Kidney capillary endothelial cell (primary cell): ENCODE measurements around the gene GNAT2.

Source experiments
- DNase-seq: peaks from one replicate; pipeline ENCODE4 v3.0.0-alpha.2; 2018; ENCODE audit warnings: low spot score

The GNAT2 gene

DNA sequence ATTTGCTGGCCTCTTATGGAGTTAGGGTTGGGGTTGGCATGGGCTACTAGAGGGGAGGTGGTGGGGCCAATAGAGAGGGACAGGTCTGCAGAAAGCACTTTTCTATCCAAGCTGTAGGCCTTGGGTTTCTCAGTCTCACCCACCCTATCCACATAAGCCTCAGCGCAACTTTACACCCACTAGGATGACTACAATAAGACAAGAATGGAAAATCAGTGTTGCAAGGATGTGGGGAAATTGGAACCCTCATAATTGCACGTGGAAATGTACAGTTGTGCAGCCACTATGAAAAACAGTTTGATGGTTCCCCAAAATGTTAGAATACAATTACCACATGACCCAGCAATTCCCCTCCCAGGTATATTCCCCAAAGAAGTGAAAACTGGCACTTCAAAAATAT is 22.4 kb upstream of the GNAT2 start:
- DNase-seq: no peak

DNA sequence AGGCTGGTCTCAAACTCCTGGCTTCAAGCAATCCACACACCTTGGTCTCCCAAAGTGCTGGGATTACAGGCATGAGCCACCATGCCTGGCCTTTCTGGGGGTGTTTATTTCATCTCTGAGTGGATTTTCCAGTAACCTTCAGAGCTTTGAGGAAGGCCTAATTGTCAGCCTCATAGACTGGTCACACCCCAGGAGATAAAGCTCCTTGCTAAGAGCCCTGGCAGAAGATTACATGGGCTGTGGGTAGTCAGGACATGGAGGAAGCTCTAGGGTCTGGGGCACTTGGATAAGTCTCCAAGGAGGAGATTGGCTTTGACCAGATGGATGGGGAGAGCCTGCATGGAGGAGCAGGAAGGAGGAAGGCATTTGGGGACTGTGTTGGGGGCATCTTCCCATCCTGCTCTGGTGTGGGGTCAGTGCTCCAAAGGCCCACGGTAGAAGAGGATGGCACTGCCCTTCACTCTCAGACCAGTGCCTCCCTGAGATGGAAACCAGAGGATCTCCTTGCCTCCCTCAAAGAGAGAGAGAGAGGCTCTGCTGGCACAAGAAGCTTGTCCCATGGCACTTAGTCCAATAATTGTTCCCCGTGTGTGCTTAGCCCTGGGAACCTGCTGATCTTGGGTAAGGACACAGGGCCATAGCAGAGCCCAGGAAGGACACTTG is 21.8 kb upstream of the GNAT2 start:
- no peak for DNase-seq

DNA sequence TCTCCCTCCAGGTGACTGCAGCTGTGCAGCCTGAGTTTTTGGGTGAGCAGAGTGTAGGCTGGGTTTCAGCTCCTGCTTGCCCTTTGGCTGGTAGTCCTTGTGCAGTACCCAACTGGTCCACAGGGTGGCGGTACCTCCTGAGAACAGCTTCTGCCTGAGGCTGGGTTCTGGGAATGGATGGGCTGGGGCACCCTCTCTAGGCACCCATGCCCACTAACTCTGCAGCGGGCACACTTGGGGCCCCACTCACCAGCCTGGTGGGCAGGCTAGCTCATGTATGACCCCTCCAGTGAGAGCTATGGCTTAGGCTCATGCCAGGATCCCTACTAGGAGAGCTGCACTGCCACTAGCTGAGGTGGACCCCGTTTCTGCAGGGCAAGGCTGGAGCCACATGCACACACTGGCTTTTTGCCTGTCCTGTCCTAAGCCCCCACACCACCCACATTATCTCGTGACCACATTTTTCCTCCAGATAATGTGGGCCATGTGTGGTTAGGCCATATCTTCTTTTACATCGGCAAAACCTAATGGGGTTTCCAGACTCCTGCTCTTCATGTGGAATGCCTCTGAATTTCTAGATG is 21.0 kb upstream of the GNAT2 start:
- peak; percentile 64 for DNase-seq

DNA sequence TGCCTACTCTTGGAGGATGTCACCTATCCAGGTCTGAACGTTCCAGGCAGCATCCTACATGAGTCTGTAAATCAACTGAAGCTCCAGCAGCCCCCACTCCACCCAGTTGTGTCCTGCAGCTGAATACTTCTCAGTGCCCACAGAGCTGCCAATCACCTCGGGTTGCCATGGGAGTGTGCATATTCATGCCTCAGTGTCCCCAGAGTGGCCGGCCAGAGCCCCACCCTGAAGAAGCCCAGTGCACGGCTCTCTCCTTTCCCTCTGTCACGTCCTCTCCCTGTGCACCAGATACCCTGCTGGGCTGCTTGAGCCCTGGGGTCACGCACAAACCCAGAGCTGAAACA is 20.4 kb upstream of the GNAT2 start:
- no peak for DNase-seq

DNA sequence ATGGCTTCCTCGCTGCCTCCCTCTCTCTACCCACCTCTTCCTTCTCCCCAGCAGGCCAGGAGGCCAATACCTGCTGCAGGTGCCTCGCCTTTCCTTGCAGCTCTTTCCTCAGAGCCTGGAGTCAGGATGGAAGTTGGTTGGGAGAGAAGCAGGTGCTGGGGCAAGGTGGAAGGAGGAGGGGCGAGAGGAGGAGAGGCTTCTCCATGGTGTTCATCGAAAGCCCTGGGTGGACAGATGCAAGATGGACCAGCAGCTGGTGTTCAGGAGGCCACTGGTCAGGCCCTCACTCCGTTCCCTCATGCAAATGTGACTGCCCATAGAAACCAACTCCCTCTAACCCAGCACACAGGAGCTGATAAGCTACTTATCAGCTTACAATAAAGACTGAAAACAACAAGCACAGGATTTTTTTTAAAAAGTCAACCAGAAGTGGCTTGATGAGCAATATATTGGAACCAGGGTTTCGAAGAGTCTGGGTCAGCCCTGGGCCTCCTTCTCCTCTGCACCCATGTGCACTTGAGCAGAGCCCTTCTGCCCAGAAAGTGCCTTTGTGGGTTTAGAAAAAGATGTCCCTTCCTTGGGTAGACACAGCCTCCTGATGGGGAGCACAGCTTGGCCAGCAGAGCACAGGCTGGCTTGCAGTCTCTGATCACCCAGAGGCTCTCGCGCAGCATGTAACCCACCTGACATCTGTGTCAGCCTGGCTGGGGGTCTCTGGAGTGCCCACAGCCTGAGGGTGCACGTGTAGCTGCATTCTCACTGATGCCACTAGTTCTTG is 19.8 kb upstream of the GNAT2 start:
- no peak for DNase-seq

DNA sequence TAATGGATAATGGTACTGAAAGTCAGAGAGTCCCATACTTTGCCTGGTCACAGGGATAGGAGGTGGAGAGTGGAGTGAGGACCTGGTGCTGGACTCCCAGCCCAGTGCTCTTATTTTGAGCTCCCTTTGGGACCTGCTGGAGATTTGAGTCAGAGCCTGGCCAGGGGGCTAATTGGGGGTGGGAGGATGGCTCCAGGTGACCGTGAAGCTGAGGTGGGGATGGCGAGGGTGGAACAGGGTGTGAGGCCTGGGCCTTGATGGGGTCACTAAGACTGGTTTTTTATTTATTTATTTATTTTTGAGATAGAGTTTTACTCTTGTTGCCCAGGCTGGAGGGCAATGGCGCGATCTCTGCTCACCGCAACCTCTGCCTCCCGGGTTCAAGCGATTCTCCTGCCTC is 18.0 kb upstream of the GNAT2 start:
- DNase-seq: no peak

DNA sequence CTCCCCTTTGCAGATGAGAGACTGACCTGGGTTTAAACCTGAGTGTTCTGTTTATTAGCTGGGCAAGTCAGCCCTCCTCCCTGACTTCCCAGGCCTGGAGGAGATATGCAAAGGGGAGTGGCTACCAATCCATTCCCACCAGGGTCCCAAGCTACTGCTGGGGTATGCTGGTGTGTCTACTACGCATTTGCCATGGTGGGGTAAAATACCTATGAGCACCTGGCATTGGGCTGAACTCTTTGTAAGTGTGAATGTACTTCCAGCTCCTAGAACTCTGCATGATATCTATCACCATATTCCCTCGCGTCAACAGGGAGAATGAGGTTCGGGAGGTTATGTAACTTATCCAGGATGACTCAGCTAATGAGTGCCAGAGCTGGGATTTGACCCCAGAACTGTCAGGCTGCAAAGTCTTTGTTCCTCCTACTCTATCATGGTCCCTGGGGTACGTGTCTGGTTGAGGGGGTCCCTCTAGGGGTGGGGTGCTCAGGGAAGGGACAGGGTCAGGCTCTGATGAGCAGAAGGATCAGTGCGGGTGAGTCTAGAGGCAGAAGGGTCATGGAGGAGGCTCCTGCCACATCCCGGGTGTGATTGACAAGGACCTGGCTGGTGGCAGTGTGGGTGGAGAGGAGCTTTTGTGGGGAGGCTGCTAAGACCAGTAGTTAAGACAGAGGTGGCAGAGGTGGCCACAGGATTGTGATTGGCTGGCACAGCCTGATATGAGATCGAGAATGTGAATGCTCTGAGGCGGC is 17.0 kb upstream of the GNAT2 start:
- no peak for DNase-seq

DNA sequence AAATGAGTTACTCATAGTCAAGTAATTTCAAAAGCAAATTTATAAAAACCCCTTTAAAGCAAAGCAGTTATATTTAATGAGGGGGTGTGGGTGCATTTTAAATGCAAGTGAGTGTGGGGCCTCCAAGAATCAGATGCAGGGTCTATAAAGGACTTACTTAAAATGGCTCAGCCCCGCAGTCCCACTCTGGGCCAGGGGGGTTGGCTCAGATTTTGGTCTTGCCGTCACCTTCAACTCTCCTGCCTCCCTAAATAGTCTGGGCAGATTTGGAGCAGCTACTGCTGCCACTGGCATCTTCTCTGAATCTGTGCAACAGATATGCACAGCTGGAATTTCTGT is 16.4 kb upstream of the GNAT2 start:
- DNase-seq: no peak

DNA sequence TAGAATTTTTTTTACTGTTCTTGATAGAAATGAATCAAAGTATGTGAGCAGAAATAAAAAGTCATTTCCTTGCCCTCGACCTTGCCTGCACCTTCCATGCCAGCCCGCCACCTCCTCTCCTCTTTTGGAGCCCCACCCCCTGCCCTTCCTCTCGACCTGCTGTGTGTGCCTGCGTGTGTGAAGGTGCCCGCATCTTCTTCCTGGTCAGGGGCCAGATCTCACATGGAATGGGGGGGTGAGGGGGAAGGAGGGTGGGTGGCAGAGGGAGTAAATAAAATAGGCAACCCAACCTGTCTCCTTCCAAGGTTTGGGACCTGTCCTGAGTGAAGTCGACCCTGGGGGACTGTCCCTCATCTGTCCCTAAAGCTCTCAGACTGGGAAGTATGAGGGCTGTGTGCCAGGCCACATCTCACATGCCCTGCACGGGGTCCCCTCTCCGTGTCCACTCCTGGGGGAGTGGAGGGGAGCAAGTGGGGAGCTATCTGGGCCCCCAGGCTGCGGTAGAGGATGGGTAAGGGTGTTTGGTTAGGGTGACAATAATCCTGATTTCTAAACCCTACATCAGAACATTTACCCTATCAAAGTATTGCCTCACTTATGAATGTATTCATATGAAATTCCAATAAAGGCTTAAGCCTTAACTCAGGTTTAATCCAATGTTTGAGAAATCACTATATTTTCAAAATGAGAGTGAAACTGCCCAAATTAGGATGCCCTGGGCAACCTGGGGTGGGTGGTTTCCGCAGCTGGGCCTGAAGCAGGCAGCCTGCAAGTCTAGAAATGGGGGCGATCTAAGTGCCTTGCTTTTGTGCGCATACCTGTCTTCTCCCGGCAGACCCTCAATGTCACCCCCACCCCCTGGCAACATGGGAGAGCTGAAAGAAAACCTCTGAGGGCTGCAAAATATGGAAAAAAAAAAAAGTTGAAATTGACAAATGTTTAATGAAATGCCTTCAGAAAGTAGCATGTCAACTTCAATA is 15.6 kb upstream of the GNAT2 start:
- no peak for DNase-seq

DNA sequence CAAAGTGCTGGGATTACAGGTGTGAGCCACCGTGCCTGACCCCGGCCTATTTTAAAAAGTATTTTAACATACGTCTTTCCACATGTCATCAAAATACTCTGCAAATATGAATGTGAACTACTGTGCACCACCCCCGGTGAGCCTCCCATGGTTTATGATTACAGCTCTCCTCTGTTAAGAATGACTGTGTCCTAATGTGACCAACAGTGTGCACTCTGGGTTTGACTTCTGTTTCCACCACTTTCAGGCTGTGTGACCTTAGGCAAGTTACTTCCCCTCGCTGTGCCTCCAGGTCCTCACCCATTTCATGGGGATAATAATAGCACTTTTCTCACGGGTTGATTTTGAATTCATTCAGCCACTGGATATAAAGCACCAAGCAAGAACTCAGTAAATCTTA is 14.9 kb upstream of the GNAT2 start:
- no peak for DNase-seq

DNA sequence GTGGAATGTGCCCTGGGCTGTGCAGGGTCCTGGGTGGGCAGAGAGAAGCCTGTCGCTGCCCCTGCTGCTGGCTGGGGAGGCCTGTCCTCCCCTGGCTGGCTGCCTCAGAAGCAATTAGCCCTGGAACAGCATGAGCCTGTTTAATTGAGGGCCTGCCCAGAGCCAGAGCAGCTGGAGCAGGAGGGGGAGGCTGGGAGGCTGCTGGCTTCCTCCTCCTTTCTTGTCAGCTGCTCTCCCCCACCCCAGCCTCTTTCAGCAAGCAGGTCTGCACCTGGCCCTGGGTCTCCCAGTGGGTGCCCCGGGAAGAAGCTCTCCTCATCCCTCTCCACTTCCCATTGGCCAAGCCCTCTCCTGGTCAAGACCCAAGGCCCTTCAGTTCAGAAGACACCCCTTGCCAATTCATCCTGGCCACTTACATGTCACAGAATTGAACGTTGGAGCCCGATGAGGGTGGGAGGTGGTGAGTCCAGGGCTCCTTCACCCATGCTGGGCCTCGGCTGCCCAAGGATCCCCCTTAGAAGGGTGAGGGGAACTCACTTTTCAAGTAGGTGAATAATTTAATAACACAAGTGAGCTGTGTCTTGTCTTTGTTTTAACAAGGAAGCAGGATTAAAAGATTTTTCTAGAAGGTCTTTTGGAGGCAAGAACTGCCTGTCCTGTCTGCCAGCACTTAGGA is 13.4 kb upstream of the GNAT2 start:
- DNase-seq: no peak

DNA sequence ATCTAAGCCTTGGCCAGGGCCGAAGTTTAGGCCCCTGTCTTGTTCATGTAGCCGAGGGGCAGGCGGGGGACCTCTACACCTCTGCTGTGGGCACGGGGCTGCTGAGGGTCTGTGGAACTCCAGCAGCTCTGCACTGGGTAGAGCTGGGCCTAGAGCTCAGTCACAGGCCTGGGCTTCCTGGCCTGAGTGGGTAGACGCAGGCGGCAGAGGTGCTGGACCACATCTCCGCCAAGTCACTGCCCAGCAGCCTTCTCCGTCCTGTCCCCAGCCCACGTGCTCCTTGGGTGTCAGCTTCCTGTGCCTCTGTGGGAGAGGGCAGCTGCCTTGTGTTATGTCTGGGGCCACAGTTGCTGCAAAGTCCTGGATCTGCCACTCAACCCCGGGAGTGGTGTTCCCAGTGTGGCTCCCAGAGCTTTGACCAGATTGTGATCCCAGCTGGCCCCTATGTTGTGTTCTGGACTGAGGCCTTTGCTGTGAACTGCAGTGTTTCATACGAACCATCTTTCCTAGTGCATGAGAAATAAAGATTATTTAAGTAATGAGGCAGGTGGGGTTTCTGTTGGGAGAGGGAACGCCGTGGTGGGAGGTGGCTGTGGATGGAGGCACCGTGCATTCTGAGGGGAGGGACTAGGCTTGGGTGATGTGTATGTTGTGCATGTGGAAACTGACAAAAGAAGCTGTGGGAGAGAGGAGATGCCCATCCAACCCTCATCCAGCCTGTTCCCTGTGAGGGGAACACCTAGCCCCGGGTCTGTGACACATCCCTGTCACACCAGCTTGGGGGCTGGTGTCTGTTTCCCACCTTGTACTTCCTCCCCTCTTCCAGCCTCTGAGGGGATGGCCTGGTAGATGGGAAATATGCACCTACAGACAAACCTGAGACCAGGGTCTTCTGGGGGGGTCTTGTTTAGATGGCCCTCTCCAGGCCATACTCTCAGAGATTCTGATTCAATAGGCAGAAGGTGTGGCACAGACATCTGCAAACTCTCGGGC is 12.4 kb upstream of the GNAT2 start:
- no peak for DNase-seq

DNA sequence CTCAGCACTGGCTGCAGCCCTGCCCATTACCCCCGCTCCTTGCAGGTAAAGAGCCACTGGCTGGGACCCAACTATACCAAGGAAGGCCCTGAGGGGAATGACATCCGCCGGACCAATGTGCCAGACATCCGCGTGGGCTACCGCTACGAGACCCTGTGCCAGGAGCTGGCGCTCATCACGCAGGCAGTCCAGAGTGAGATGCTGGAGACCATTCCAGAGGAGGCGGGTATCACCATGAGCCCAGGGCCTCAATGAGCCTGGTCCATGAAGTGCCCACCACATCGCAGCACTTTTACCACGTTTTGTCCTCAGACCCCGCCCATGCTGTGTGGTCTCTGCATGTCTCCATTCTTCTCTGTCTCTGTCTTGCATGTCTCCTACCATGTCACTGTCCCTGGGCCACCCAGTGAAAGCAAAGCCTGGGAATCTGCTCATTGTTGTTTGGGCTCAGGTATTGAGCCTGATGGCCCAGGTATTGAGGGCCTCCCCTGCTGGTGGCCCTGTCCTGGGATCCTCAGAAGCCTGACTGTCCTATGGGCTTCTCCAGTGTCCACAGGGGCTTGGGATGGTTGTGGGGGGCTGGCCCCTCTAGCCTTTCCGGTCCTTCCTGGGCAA is 11.6 kb upstream of the GNAT2 start:
- DNase-seq: no peak

DNA sequence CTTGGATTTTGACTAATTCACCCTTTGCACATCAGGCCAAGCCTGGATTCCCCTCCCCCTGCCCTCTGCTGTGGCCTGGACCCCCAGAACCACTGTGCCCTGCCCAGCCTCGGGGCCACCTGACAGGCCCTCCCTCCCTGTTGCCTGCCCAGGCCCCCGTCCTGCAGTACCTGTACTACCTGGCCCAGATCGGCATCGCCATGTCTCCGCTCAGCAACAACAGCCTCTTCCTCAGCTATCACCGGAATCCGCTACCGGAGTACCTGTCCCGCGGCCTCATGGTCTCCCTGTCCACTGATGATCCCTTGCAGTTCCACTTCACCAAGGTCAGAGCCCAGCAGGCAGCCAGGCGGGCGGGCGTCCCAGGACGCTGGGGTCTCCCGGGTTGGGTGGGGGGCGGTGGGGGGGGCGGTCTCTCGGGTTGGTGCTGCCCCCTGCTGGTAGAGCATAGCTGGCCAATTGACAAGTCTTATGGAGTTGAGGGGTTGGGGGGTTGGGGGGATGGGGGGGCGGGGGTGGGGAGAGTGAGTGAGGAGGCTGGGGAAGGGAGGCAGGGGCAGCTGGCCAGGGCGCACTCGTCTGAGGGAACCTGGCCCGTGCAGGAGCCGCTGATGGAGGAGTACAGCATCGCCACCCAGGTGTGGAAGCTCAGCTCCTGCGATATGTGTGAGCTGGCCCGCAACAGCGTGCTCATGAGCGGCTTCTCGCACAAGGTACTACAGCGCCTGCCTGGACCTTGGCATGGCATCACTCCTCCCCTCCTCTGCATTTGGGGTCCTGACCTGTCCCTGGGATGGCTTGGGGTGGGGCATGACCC is 10.9 kb upstream of the GNAT2 start:
- DNase-seq: no peak

DNA sequence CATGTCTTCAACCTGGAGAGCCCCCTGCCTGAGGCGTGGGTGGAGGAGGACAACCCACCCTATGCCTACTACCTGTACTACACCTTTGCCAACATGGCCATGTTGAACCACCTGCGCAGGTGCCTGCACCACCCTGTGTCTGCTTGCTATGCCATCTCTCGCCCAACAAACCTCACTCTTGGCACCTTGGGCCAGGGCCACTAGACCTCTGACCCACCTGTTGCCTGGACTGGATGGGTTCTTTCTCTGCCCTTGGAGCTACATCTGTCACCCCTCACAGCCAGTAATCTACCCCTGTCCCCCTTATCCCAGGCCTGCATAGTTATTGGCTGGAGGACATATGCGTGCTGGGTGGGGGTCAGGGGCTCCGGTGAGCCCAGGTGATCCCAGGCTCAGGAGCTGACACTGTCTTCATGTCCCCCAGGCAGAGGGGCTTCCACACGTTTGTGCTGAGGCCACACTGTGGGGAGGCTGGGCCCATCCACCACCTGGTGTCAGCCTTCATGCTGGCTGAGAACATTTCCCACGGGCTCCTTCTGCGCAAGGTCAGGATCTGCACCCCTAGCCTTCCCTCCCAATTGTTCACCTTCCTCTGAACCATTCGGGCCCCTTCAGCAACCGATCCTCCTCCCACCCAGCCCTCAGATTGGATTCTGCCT is 10.1 kb upstream of the GNAT2 start:
- DNase-seq: no peak

DNA sequence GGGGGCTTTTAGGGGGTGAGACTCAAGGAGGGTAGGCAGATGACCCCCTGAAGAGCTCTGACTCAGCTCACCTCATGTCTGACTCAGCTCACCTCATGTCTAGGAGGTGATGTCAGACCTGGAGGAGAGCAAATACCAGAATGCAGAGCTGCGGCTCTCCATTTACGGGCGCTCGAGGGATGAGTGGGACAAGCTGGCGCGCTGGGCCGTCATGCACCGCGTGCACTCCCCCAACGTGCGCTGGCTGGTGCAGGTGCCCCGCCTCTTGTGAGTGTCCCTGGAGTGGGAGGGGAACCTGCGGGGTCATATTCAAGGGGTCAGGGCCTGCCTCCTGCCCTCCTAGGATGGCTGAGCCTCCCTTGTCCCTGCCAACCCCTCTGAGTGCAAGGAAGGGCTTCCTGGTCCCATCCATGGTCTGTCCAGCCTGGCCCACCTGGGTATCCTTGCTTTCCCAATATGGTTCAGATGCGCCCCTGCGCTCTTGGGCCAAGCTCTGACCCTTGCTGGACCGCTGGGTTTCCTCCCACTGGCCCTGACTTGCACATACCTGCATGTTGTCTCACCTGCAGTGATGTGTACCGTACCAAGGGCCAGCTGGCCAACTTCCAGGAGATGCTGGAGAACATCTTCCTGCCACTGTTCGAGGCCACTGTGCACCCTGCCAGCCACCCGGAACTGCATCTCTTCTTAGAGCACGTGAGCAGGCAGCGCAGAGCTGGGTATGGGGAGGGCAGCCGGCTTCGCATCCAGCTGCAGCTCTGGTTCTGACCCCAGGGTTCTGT is 9.3 kb upstream of the GNAT2 start:
- DNase-seq: no peak

DNA sequence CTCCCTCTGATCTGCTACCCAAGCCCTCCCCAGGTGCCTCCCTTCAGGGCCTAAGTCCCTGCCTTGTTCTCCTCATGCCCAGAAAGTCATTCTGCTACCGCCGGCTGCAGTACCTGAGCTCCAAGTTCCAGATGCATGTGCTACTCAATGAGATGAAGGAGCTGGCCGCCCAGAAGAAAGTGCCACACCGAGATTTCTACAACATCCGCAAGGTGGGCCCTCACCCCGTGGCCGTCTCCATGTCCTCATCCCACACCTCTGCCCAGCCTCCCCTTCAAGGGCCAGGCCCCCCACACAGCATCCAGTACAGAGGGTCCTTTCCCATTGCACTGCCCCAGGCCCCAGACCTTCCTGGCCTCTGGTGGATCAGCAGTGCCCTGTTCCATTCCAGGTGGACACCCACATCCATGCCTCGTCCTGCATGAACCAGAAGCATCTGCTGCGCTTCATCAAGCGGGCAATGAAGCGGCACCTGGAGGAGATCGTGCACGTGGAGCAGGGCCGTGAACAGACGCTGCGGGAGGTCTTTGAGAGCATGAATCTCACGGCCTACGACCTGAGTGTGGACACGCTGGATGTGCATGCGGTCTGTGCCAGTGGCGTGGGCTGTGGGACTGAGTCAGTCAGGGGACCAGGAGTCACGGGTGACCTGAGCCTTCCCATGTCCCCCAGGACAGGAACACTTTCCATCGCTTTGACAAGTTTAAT is 8.4 kb upstream of the GNAT2 start:
- DNase-seq: no peak
